Pons (tissue), 1 donor: Measurements from ENCODE around the gene TBC1D7.

Experiments
- DNase-seq: peaks from one replicate; pipeline ENCODE4 v3.0.0-alpha.2; 2016; ENCODE audit warnings: low spot score

The TBC1D7 gene

GRCh38 chr6:13319891-13320564 is 8.3 kb downstream of the TBC1D7 start:
- DNase-seq: no peak

GRCh38 chr6:13318821-13319220 is 9.5 kb downstream of the TBC1D7 start:
- no peak for DNase-seq

- DNase-seq: no peak
Measured at GRCh38 chr6:13315896-13316295, 12.4 kb downstream of the TBC1D7 start.

GRCh38 chr6:13314806-13315205 is 13.5 kb downstream of the TBC1D7 start:
- DNase-seq: no peak

- DNase-seq: no peak
Measured at GRCh38 chr6:13311155-13311554, 17.2 kb downstream of the TBC1D7 start.

- DNase-seq: no peak
Measured at GRCh38 chr6:13308332-13308731, 20.0 kb downstream of the TBC1D7 start.

GRCh38 chr6:13307508-13307995 is 20.8 kb downstream of the TBC1D7 start:
- no peak for DNase-seq

GRCh38 chr6:13305791-13306190 is 22.5 kb downstream of the TBC1D7 start:
- no peak for DNase-seq

- DNase-seq: no peak
Measured at GRCh38 chr6:13305288-13305687, 23.0 kb downstream of the TBC1D7 start.

GRCh38 chr6:13304580-13305260 is 23.6 kb downstream of the TBC1D7 start:
- DNase-seq: peak; percentile 54

- DNase-seq: peak; percentile 20
Measured at GRCh38 chr6:13304101-13304500, 24.2 kb downstream of the TBC1D7 start.

GRCh38 chr6:13303668-13304017 is 24.7 kb downstream of the TBC1D7 start:
- DNase-seq: peak; percentile 84

GRCh38 chr6:13302751-13303667 is 25.3 kb downstream of the TBC1D7 start:
- peak; percentile 95 for DNase-seq

GRCh38 chr6:13302291-13302690 is 26.0 kb downstream of the TBC1D7 start:
- DNase-seq: peak; percentile 85

GRCh38 chr6:13300643-13301590 is 27.4 kb downstream of the TBC1D7 start:
- DNase-seq: no peak

- no peak for DNase-seq
Measured at GRCh38 chr6:13299918-13300317, 28.4 kb downstream of the TBC1D7 start.

GRCh38 chr6:13299403-13299821 is 28.9 kb downstream of the TBC1D7 start:
- DNase-seq: no peak

- DNase-seq: no peak
Measured at GRCh38 chr6:13298446-13298845, 29.9 kb downstream of the TBC1D7 start.

GRCh38 chr6:13297391-13297790 is 30.9 kb downstream of the TBC1D7 start:
- no peak for DNase-seq

GRCh38 chr6:13296536-13296997 is 31.8 kb downstream of the TBC1D7 start:
- no peak for DNase-seq

- DNase-seq: no peak
Measured at GRCh38 chr6:13295576-13295975, 32.8 kb downstream of the TBC1D7 start.
